HG03378 (cell line): ENCODE measurements around the gene F12.

Source experiments
- ATAC-seq: cut with Tn5 transposase; IDR thresholded peaks from one replicate; pipeline ENCODE4 v1.9.1; 2021; ENCODE audit warnings: mild to moderate bottlenecking, moderate library complexity; ENCODE audit not compliant: unreplicated experiment

F12 gene

GRCh38 chr5:177409043-177409801 lies at the start of gene F12:
Gene F12, minus strand, starts transcription at chr5:177409564. Its CDS starts 37 bp downstream, at chr5:177409527.
- ATAC-seq: no peak

GRCh38 chr5:177458912-177459350 lies 49.6 kb upstream of the F12 start:
- ATAC-seq: no peak

GRCh38 chr5:177457852-177458681 lies 48.7 kb upstream of the F12 start:
- no peak for ATAC-seq

- ATAC-seq: peak; percentile 47
These were observed 47.9 kb upstream of the F12 start for GRCh38 chr5:177456976-177457851.

- ATAC-seq: no peak
These were observed 47.2 kb upstream of the F12 start for GRCh38 chr5:177456591-177456964.

GRCh38 chr5:177455661-177456590 lies 46.6 kb upstream of the F12 start:
- ATAC-seq: peak; percentile 21

- ATAC-seq: peak; percentile 38
These were observed 45.8 kb upstream of the F12 start for GRCh38 chr5:177455036-177455660.

- ATAC-seq: peak; percentile 34
These were observed 45.2 kb upstream of the F12 start for GRCh38 chr5:177454397-177455035.

- peak; percentile 5 for ATAC-seq
These were observed 44.6 kb upstream of the F12 start for GRCh38 chr5:177453852-177454396.

- no peak for ATAC-seq
These were observed 43.6 kb upstream of the F12 start for GRCh38 chr5:177452688-177453638.

- no peak for ATAC-seq
These were observed 41.5 kb upstream of the F12 start for GRCh38 chr5:177450667-177451424.

GRCh38 chr5:177449140-177450061 lies 40.0 kb upstream of the F12 start:
- no peak for ATAC-seq

GRCh38 chr5:177448244-177448950 lies 39.0 kb upstream of the F12 start:
- ATAC-seq: no peak

GRCh38 chr5:177447611-177448243 lies 38.4 kb upstream of the F12 start:
- no peak for ATAC-seq
